BE2C (cell line): ENCODE measurements around the gene POLR1B.
"Not testable (repeated sequence)": the region's sequence is repeated elsewhere in the genome, so short reads cannot be mapped to it uniquely, and the experiment has no call there.

Experiments
- DNase-seq: peaks from one replicate; pipeline ENCODE4 v3.0.0-alpha.2; 2020
- H3K27me3 ChIP-seq: fragments of 250-450 bp; sonication (Bioruptor Pico); 2 replicates; pipeline ENCODE4 v1.5.1; 2020; ENCODE audit warnings: mild to moderate bottlenecking
- H3K36me3 ChIP-seq: fragments of 250-450 bp; sonication (Bioruptor Pico); 2 replicates; pipeline ENCODE4 v1.5.1; 2020; ENCODE audit warnings: mild to moderate bottlenecking
- H3K4me1 ChIP-seq: fragments of 250-450 bp; sonication (Bioruptor Pico); 2 replicates; pipeline ENCODE4 v1.5.1; 2020
- H3K4me3 ChIP-seq: 2 replicates; pipeline ENCODE4 v1.5.1; 2011; ENCODE audit warnings: low read depth, low read length
- H3K9me3 ChIP-seq: fragments of 250-450 bp; sonication (Bioruptor Pico); 2 replicates; pipeline ENCODE4 v1.5.1; 2020
- CTCF ChIP-seq: IDR thresholded peaks from 2 replicates; pipeline ENCODE4 v1.5.1; 2012; ENCODE audit warnings: mild to moderate bottlenecking, low read depth, low read length

Gene POLR1B

GRCh38 chr2:112516801-112517200 is 25.5 kb upstream of the POLR1B start:
- no peaks in the 10 kb centered on the region for H3K27me3 ChIP-seq
- peaks cover 23% of the 10 kb centered on the region for H3K36me3 ChIP-seq
- H3K9me3 ChIP-seq: no peaks in the 10 kb centered on the region
- no peak overlapping the region for H3K4me3 ChIP-seq
- TF ChIP-seq CTCF: no peak
- H3K4me1 ChIP-seq: no peaks in the 10 kb centered on the region
- no peak for DNase-seq

DNA sequence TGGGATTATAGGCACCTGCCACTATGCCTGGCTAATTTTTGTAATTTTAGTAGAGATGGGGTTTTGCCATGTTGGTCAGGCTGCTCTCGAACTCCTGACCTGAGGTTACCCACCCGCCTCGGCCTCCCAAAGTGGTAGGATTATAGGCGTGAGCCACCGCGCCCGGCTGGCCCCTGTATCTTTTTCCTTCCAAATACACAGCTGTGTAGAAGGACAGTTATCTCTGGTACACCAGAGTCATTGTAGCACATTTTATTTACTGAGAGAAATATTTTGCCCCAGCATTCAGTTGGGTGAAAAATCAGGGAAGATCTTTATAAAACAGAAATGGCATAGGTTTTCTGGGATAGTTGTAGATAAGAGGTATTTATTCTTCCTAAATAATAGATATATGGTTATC is 23.5 kb upstream of the POLR1B start:
- Histone ChIP-seq H3K4me3 (no peak overlapping the region), H3K4me1 (no peaks in the 10 kb centered on the region), H3K9me3 (no peaks in the 10 kb centered on the region), H3K36me3 (peaks cover 30% of the 10 kb centered on the region), H3K27me3 (no peaks in the 10 kb centered on the region)
- TF ChIP-seq CTCF: no peak
- DNase-seq: no peak

- no peak for TF ChIP-seq CTCF
- H3K36me3 ChIP-seq: peaks cover 28% of the 10 kb centered on the region
- DNase-seq: no peak
These were observed 22.8 kb upstream of the POLR1B start for GRCh38 chr2:112519506-112519905.

GRCh38 chr2:112520234-112520783 is 22.0 kb upstream of the POLR1B start:
- TF ChIP-seq CTCF: no peak
- Histone ChIP-seq H3K27me3 (no peaks in the 10 kb centered on the region), H3K4me1 (no peaks in the 10 kb centered on the region), H3K4me3 (no peak overlapping the region), H3K9me3 (no peaks in the 10 kb centered on the region), H3K36me3 (peaks cover 25% of the 10 kb centered on the region)
- DNase-seq: no peak

More at GRCh38 chr2:112519506-112519905, 22.8 kb upstream of the POLR1B start:
- H3K4me1 ChIP-seq: no peaks in the 10 kb centered on the region
- no peaks in the 10 kb centered on the region for H3K27me3 ChIP-seq
- H3K9me3 ChIP-seq: no peaks in the 10 kb centered on the region
- H3K4me3 ChIP-seq: no peak overlapping the region

GRCh38 chr2:112523291-112523777 is 18.9 kb upstream of the POLR1B start:
- no peak for TF ChIP-seq CTCF
- Histone ChIP-seq H3K9me3 (no peaks in the 10 kb centered on the region), H3K4me3 (no peak overlapping the region), H3K27me3 (no peaks in the 10 kb centered on the region), H3K4me1 (no peaks in the 10 kb centered on the region), H3K36me3 (peaks cover 23% of the 10 kb centered on the region)
- DNase-seq: no peak

DNA sequence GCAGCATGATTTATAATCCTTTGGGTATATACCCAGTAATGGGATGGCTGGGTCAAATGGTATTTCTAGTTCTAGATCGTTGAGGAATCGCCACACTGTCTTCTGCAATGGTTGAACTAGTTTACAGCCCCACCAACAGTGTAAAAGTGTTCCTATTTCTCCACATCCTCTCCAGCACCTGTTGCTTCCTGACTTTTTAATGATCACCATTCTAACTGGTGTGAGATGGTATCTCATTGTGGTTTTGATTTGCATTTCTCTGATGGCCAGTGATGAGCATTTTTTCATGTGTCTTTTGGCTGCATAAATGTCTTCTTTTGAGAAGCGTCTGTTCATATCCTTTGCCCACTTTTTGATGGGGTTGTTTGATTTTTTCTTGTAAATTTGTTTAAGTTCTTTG is 18.0 kb upstream of the POLR1B start:
- not testable (repeated sequence) for H3K9me3 ChIP-seq, H3K4me3 ChIP-seq, H3K4me1 ChIP-seq, H3K27me3 ChIP-seq, DNase-seq
- H3K36me3 ChIP-seq: peaks cover 28% of the 10 kb centered on the region

DNA sequence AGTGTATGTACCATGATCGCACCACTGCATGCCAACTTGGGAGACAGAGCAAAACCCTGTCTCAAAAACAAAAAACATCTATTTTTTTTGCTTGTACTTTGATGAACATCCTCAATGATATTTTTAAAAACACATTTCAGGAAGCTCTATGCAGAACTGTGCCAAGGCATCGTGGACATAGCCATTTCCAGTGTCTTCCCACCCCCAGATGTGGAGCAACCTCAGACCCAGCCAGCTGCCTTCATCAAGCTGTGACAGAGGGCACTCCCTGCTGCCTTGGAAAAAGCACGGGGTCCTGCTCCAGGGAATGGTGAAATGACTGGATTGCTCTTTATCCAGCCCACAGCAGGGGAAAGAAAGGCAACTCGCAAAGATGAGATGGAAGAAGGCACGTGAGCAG is 13.7 kb upstream of the POLR1B start:
- no peaks in the 10 kb centered on the region for H3K9me3 ChIP-seq
- H3K4me3 ChIP-seq: no peak overlapping the region
- H3K27me3 ChIP-seq: no peaks in the 10 kb centered on the region
- no peaks in the 10 kb centered on the region for H3K4me1 ChIP-seq
- peaks cover 15% of the 10 kb centered on the region; the same call in 1 of the 2 replicates for H3K36me3 ChIP-seq
- no peak for TF ChIP-seq CTCF
- DNase-seq: no peak
